C4-2B (cell line): ENCODE measurements around the gene CSNK1D.

Source experiments
- ZFX ChIP-seq: fragments of 450-650 bp; IDR thresholded peaks from 2 replicates; pipeline ENCODE4 v1.6.1; 2017
- TF ChIP-seq, protein P1 (sequence below): fragments of 450-650 bp; conservative IDR thresholded peaks from 2 replicates; pipeline ENCODE4 v1.5.1; 2017; ENCODE audit warnings: mild to moderate bottlenecking

DNA sequence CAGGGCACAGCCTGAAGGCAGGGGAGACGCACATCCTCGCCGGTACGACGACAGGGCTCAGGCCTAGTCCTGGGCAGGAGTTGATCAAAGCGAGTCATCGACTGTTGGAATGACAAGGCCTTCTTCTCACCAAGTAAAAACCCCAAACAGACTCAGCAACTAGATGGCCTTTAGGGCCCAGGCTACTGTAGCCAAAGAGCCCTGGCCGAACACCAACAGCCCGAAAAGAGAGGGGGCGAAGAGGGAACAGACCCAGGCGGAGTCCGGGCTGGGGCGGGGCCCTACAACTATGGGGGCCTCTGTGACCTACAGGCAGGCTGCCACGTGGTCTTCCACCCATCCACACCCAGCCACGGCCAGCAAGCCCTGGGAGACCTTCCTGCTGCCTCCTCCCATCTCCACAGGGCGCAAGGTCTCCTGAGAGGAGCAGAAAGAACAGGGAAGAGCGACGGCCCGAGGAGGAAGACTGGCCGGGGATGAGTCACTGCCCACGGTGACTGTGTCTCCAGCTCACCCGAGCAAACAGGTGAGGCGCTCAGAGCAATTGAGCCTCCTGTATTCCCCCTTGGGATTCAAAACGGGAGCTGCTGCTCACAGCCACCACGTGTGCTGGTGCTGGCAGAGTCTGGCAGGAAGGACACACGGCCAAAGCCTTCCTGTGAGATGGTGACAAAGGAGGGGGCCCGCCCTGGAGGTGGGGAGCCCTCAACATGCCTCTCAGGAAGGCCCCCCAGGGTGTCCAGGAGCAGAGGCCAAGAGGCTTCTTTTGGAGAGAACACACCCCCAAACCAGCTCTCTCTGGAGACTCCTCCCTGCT is 26.9 kb downstream of the CSNK1D start:
- TF ChIP-seq, protein P1, sequence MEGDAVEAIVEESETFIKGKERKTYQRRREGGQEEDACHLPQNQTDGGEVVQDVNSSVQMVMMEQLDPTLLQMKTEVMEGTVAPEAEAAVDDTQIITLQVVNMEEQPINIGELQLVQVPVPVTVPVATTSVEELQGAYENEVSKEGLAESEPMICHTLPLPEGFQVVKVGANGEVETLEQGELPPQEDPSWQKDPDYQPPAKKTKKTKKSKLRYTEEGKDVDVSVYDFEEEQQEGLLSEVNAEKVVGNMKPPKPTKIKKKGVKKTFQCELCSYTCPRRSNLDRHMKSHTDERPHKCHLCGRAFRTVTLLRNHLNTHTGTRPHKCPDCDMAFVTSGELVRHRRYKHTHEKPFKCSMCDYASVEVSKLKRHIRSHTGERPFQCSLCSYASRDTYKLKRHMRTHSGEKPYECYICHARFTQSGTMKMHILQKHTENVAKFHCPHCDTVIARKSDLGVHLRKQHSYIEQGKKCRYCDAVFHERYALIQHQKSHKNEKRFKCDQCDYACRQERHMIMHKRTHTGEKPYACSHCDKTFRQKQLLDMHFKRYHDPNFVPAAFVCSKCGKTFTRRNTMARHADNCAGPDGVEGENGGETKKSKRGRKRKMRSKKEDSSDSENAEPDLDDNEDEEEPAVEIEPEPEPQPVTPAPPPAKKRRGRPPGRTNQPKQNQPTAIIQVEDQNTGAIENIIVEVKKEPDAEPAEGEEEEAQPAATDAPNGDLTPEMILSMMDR = no peak
- TF ChIP-seq ZFX = no peak
